IMR-90 (cell line): ENCODE data around the gene DGKB. TPM values are rescaled to one million over a fixed set of nuclear protein-coding genes. Genes with fewer than 3 reads are reported as not detected.

Experiments
- ATAC-seq: fragments of 200-7000 bp; cut with Tn5 transposase; 2 replicates; pipeline ENCODE4 v1.9.1; 2020; ENCODE audit warnings: low read depth, mild to moderate bottlenecking, moderate library complexity
- BruUV-seq: library from RNA; stranded (reverse); fragments of 400-500 nt; replicated peaks from 2 replicates; lab custom pipeline; 2021; lab: Mats Ljungman, UMichigan
- CTCF ChIA-PET: fragments of 300-600 bp; formaldehyde crosslinking; extraction: SDS; loops from one replicate; lab custom pipeline; 2021; ENCODE audit warnings: antibody characterized with exemption; lab: Yijun Ruan, JAX
- POLR2A ChIA-PET: fragments of 300-600 bp; sonication (Branson Sonifier 250); formaldehyde crosslinking; loops from one replicate; lab custom pipeline; 2022; ENCODE audit warnings: antibody characterized with exemption; ENCODE audit not compliant: unreplicated experiment; lab: Charles Lee
- DNase-seq: peaks from one replicate; pipeline ENCODE4 v3.0.0; 2013
- H2AFZ ChIP-seq: replicated peaks from 2 replicates; pipeline ENCODE3; 2013; ENCODE audit warnings: low read length, mild to moderate bottlenecking; ENCODE audit not compliant: poor library complexity
- H2AK5ac ChIP-seq: 2 replicates; pipeline ENCODE4 v1.6.1; 2013; ENCODE audit warnings: low read depth, low read length, inconsistent platforms
- H2AK9ac ChIP-seq: replicated peaks from 2 replicates; pipeline ENCODE3; 2013; ENCODE audit warnings: mild to moderate bottlenecking, low read depth, low read length, moderate library complexity; ENCODE audit not compliant: poor library complexity
- H2BK120ac ChIP-seq: 2 replicates; pipeline ENCODE4 v1.6.1; 2013; ENCODE audit warnings: low read depth, low read length, inconsistent platforms
- H2BK15ac ChIP-seq: 3 replicates; pipeline ENCODE4 v1.6.1; 2013; ENCODE audit warnings: low read depth, low read length, inconsistent platforms
- H2BK20ac ChIP-seq: 2 replicates; pipeline ENCODE4 v1.6.1; 2013; ENCODE audit warnings: low read depth, mild to moderate bottlenecking, inconsistent platforms, low read length, moderate library complexity
- H2BK5ac ChIP-seq: 2 replicates; pipeline ENCODE4 v1.6.1; 2013; ENCODE audit warnings: mild to moderate bottlenecking, low read depth, low read length, inconsistent platforms; ENCODE audit not compliant: poor library complexity, severe bottlenecking
- H3K14ac ChIP-seq: replicated peaks from 2 replicates; pipeline ENCODE4 v1.6.1; 2013; ENCODE audit warnings: low read depth, low read length, inconsistent platforms
- H3K18ac ChIP-seq: 2 replicates; pipeline ENCODE4 v1.6.1; 2013; ENCODE audit warnings: low read depth, low read length, control low read depth
- H3K23ac ChIP-seq: 2 replicates; pipeline ENCODE4 v1.6.1; 2013; ENCODE audit warnings: low read depth, low read length, inconsistent platforms
- H3K27ac ChIP-seq: 2 replicates; pipeline ENCODE4 v1.5.1; 2013; ENCODE audit warnings: mild to moderate bottlenecking, control low read depth, low read length; ENCODE audit not compliant: insufficient read depth
- H3K27me3 ChIP-seq: 2 replicates; pipeline ENCODE4 v1.6.1; 2013; ENCODE audit warnings: low read length; ENCODE audit not compliant: control insufficient read depth, insufficient read depth
- H3K36me3 ChIP-seq: 2 replicates; pipeline ENCODE4 v1.6.1; 2013; ENCODE audit warnings: low read length, mixed read lengths; ENCODE audit not compliant: control insufficient read depth, insufficient read depth
- H3K4ac ChIP-seq: 2 replicates; pipeline ENCODE4 v1.6.1; 2013; ENCODE audit warnings: low read depth, low read length, inconsistent platforms
- H3K4me1 ChIP-seq: 2 replicates; pipeline ENCODE4 v1.6.1; 2013; ENCODE audit warnings: low read length, mixed read lengths; ENCODE audit not compliant: control insufficient read depth, insufficient read depth
- H3K4me2 ChIP-seq: 2 replicates; pipeline ENCODE4 v1.6.1; 2013; ENCODE audit warnings: low read depth, mild to moderate bottlenecking, control low read depth, low read length, moderate library complexity
- H3K4me3 ChIP-seq: 2 replicates; pipeline ENCODE4 v1.5.1; 2013; ENCODE audit warnings: low read depth, mild to moderate bottlenecking, control low read depth, low read length, moderate library complexity; ENCODE audit not compliant: insufficient read depth
- H3K56ac ChIP-seq: 2 replicates; pipeline ENCODE4 v1.6.1; 2013; ENCODE audit warnings: low read length, inconsistent platforms; ENCODE audit not compliant: insufficient read depth; ENCODE audit errors: extremely low read depth
- H3K79me1 ChIP-seq, 2 experiments: 2 replicates each; pipeline ENCODE4 v1.6.1; 2013; ENCODE audit warnings: low read length in 2 of 2, inconsistent platforms in 1 of 2, low read depth in 1 of 2
- H3K9ac ChIP-seq: 2 replicates; pipeline ENCODE4 v1.6.1; 2013; ENCODE audit warnings: low read depth, low read length, control low read depth
- H3K9me1 ChIP-seq: 2 replicates; pipeline ENCODE4 v1.6.1; 2013; ENCODE audit warnings: low read length, inconsistent platforms; ENCODE audit not compliant: insufficient read depth
- H3K9me3 ChIP-seq: 2 replicates; pipeline ENCODE4 v1.6.1; 2013; ENCODE audit warnings: low read length; ENCODE audit not compliant: control insufficient read depth, insufficient read depth
- H4K20me1 ChIP-seq: 2 replicates; pipeline ENCODE4 v1.6.1; 2013; ENCODE audit warnings: low read length, inconsistent platforms; ENCODE audit not compliant: insufficient read depth
- H4K5ac ChIP-seq: 2 replicates; pipeline ENCODE4 v1.6.1; 2013; ENCODE audit warnings: mild to moderate bottlenecking, low read depth, low read length, control low read depth
- H4K8ac ChIP-seq, 2 experiments: 2 replicates each; pipeline ENCODE4 v1.6.1; 2013; ENCODE audit warnings: low read depth in 2 of 2, low read length in 2 of 2, control low read depth in 1 of 2, inconsistent platforms in 1 of 2
- H4K91ac ChIP-seq: 2 replicates; pipeline ENCODE4 v1.6.1; 2013; ENCODE audit warnings: low read depth, low read length, inconsistent platforms; ENCODE audit not compliant: insufficient read depth
- FOS ChIP-seq: fragments of 150-350 bp; IDR thresholded peaks from 2 replicates; pipeline ENCODE4 v1.6.1; 2016; ENCODE audit warnings: low read depth, low read length
- WGBS, 2 experiments: methylation state at CpG; one replicate each; pipeline versions ENCODE4 v1.1.5 to v1.1.7; 2013; ENCODE audit warnings: missing lambda C conversion rate in 2 of 2; ENCODE audit not compliant: insufficient read length in 1 of 2; ENCODE audit errors: extremely low coverage in 2 of 2; 5-methylcytosine and 5-hydroxymethylcytosine counted together
- dilution Hi-C: fragments of 300-500 bp; cut with HindIII; formaldehyde crosslinking; loops from one replicate; pipeline ENCODE4 v1.14.3; 2018; ENCODE audit warnings: low sequenced_read_pairs; ENCODE audit not compliant: unreplicated experiment
- in situ Hi-C: fragments of 300-500 bp; cut with MboI; formaldehyde crosslinking; loops from 3 replicates; pipeline ENCODE4 v1.14.3; 2019; ENCODE audit warnings: low sequenced_read_pairs, inconsistent platforms, mixed read lengths
- intact Hi-C: fragments of 100-400 bp; cut with micrococcal nuclease; formaldehyde crosslinking; loops from 2 replicates; pipeline ENCODE4 v1.10.0; 2022
- polyA plus RNA-seq, 3 experiments: library from polyadenylated mRNA; depleted of rRNA; stranded (reverse); fragments of >200 nt; gene quantifications; 2 replicates each; pipeline ENCODE4 v1.2.3, GENCODE V29; 2012; ENCODE audit warnings: low replicate concordance in 1 of 3
- total RNA-seq: library from RNA; depleted of rRNA; stranded (reverse); fragments of >200 nt; gene quantifications from 2 replicates; pipeline ENCODE4 v1.2.3, GENCODE V29; 2012
- TF ChIP-seq, protein P1 (sequence below): conservative IDR thresholded peaks from 2 replicates; pipeline ENCODE4 v1.5.1; 2012; ENCODE audit warnings: mild to moderate bottlenecking, low read depth, low read length, improper control_type of control experiment

DGKB gene
- total and polyA plus RNA-seq, 2 of the 4 experiments (the other 2 are of a cell fraction) = not detected

DNA sequence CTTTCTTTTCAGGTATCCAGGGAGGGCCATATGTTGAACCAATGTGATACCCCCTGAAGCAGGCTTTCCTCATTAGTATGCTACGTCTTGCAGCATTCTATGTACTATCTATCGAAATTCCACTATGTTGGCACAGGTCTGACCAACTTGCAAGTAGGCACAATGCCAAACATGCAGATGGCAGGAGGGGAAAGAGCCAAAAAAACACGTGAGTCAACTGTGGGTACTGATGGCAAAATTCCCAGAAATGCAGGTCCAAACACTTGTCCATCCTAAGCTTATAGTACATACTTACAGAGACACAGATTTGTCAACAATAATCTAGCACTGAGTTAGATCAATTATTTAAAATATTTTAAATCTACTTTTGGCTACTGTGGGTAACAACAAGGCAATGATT is 394.9 kb downstream of the DGKB start:
- POLR2A ChIA-PET = no interaction called here

More for the DNA sequence above, 394.9 kb downstream of the DGKB start:
- in situ Hi-C loops (no loop called here), intact Hi-C loops (no loop called here), dilution Hi-C loops (no loop called here)
- DNase-seq = no peak
- Histone ChIP-seq H3K4me3 (no peak overlapping the region), H2BK20ac (no peak overlapping the region), H2AFZ (no peak overlapping the region), H2AK9ac (no peak overlapping the region), H4K8ac (no peak overlapping the region), H3K4ac (no peak overlapping the region), H3K56ac (no peak overlapping the region), H4K5ac (no peak overlapping the region), H3K9ac (no peak overlapping the region), H3K36me3 (no peaks in the 10 kb centered on the region), H3K14ac (no peak overlapping the region), H3K9me1 (no peaks in the 10 kb centered on the region), H3K9me3 (peaks cover 4% of the 10 kb centered on the region; the same call in 1 of the 2 replicates), H4K20me1 (no peaks in the 10 kb centered on the region), H3K27ac (no peak overlapping the region), H3K4me1 (no peaks in the 10 kb centered on the region), H3K23ac (no peak overlapping the region), H3K79me1 (no peaks in the 10 kb centered on the region), H2BK120ac (no peak overlapping the region), H2AK5ac (no peak overlapping the region), H3K4me2 (no peak overlapping the region), H2BK15ac (no peak overlapping the region), H3K27me3 (no peaks in the 10 kb centered on the region), H3K18ac (no peak overlapping the region), H2BK5ac (no peak overlapping the region), H4K91ac (no peak overlapping the region)
- TF ChIP-seq FOS = no peak
- TF ChIP-seq, protein P1, sequence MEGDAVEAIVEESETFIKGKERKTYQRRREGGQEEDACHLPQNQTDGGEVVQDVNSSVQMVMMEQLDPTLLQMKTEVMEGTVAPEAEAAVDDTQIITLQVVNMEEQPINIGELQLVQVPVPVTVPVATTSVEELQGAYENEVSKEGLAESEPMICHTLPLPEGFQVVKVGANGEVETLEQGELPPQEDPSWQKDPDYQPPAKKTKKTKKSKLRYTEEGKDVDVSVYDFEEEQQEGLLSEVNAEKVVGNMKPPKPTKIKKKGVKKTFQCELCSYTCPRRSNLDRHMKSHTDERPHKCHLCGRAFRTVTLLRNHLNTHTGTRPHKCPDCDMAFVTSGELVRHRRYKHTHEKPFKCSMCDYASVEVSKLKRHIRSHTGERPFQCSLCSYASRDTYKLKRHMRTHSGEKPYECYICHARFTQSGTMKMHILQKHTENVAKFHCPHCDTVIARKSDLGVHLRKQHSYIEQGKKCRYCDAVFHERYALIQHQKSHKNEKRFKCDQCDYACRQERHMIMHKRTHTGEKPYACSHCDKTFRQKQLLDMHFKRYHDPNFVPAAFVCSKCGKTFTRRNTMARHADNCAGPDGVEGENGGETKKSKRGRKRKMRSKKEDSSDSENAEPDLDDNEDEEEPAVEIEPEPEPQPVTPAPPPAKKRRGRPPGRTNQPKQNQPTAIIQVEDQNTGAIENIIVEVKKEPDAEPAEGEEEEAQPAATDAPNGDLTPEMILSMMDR = no peak
- no peak for ATAC-seq
- WGBS, 2 experiments = no CpG with 5 or more reads among the region's 3 CpGs
- CTCF ChIA-PET = no interaction called here
- no TSS peak for BruUV-seq
